H9 (cell line): ENCODE results near the gene CACNA1D. TPM values are rescaled to one million over a fixed set of nuclear protein-coding genes. Genes with fewer than 3 reads are reported as not detected.

ENCODE experiments used
- DNase-seq: peaks from one replicate; pipeline ENCODE4 v3.0.0-alpha.2; 2017
- H2AFZ ChIP-seq: one replicate; pipeline ENCODE4 v1.6.1; 2013; ENCODE audit warnings: mild to moderate bottlenecking, low read length, control low read depth, moderate library complexity
- H2AK5ac ChIP-seq: 2 replicates; pipeline ENCODE4 v1.6.1; 2013; ENCODE audit warnings: low read length, control low read depth, mixed read lengths; ENCODE audit not compliant: insufficient read length
- H2BK120ac ChIP-seq: one replicate; pipeline ENCODE4 v1.6.1; 2013; ENCODE audit warnings: low read depth, mild to moderate bottlenecking, low read length, control low read depth, inconsistent platforms; ENCODE audit not compliant: poor library complexity, severe bottlenecking
- H2BK12ac ChIP-seq: 2 replicates; pipeline ENCODE4 v1.6.1; 2013; ENCODE audit warnings: low read length, control low read depth, mixed read lengths, low read depth; ENCODE audit not compliant: insufficient read length
- H2BK15ac ChIP-seq: 2 replicates; pipeline ENCODE4 v1.6.1; 2013; ENCODE audit warnings: low read depth, low read length, control low read depth
- H2BK20ac ChIP-seq: one replicate; pipeline ENCODE4 v1.6.1; 2013; ENCODE audit warnings: low read depth, mild to moderate bottlenecking, low read length, control low read depth, inconsistent platforms; ENCODE audit not compliant: poor library complexity, severe bottlenecking
- H2BK5ac ChIP-seq: 2 replicates; pipeline ENCODE4 v1.6.1; 2013; ENCODE audit warnings: low read length, control low read depth, mixed read lengths; ENCODE audit not compliant: insufficient read length
- H3K14ac ChIP-seq: 2 replicates; pipeline ENCODE4 v1.6.1; 2013; ENCODE audit warnings: low read length, control low read depth; ENCODE audit not compliant: insufficient read depth
- H3K18ac ChIP-seq: 2 replicates; pipeline ENCODE4 v1.6.1; 2013; ENCODE audit warnings: low read depth, mild to moderate bottlenecking, mixed read lengths, low read length, control low read depth; ENCODE audit not compliant: insufficient read length
- H3K23ac ChIP-seq: 2 replicates; pipeline ENCODE4 v1.6.1; 2013; ENCODE audit warnings: low read length, control low read depth, mixed read lengths, low read depth; ENCODE audit not compliant: insufficient read length
- H3K23me2 ChIP-seq: 2 replicates; pipeline ENCODE4 v1.6.1; 2013; ENCODE audit warnings: low read depth, mild to moderate bottlenecking, mixed read lengths, low read length, control low read depth; ENCODE audit not compliant: insufficient read length, poor library complexity, severe bottlenecking
- H3K27ac ChIP-seq: 2 replicates; pipeline ENCODE4 v1.5.1; 2013; ENCODE audit warnings: low read length, control low read depth, mixed read lengths, low read depth; ENCODE audit not compliant: insufficient read length
- H3K27me3 ChIP-seq: 2 replicates; pipeline ENCODE4 v1.6.1; 2013; ENCODE audit warnings: low read length, control low read depth, inconsistent platforms; ENCODE audit not compliant: insufficient read depth
- H3K4ac ChIP-seq: 2 replicates; pipeline ENCODE4 v1.6.1; 2013; ENCODE audit warnings: low read depth, mild to moderate bottlenecking, control low read depth, inconsistent platforms, low read length, moderate library complexity
- H3K4me1 ChIP-seq: 2 replicates; pipeline ENCODE4 v1.6.1; 2013; ENCODE audit warnings: low read length, control low read depth, inconsistent platforms; ENCODE audit not compliant: insufficient read depth
- H3K4me2 ChIP-seq: 2 replicates; pipeline ENCODE4 v1.6.1; 2013; ENCODE audit warnings: low read length, control low read depth, mixed read lengths; ENCODE audit not compliant: insufficient read length, insufficient read depth
- H3K56ac ChIP-seq: 2 replicates; pipeline ENCODE4 v1.6.1; 2013; ENCODE audit warnings: low read depth, mild to moderate bottlenecking, mixed read lengths, low read length, control low read depth; ENCODE audit not compliant: insufficient read length
- H3K79me1 ChIP-seq: 2 replicates; pipeline ENCODE4 v1.6.1; 2013; ENCODE audit warnings: low read depth, mild to moderate bottlenecking, moderate library complexity, low read length, control low read depth, inconsistent platforms; ENCODE audit not compliant: insufficient read depth, poor library complexity, severe bottlenecking
- H3K79me2 ChIP-seq: 2 replicates; pipeline ENCODE4 v1.6.1; 2013; ENCODE audit warnings: low read length, control low read depth, inconsistent platforms; ENCODE audit not compliant: insufficient read depth
- H3K9ac ChIP-seq: 2 replicates; pipeline ENCODE4 v1.6.1; 2013; ENCODE audit warnings: low read length, control low read depth, mixed read lengths; ENCODE audit not compliant: insufficient read length; ENCODE audit errors: extremely low read depth
- H3K9me3 ChIP-seq: one replicate; pipeline ENCODE4 v1.6.1; 2013; ENCODE audit warnings: low read depth, low read length, inconsistent platforms; ENCODE audit not compliant: control insufficient read depth
- H3T11ph ChIP-seq: one replicate; pipeline ENCODE4 v1.6.1; 2013; ENCODE audit warnings: mild to moderate bottlenecking, low read length, control low read depth, inconsistent platforms
- H4K20me1 ChIP-seq: one replicate; pipeline ENCODE4 v1.6.1; 2013; ENCODE audit not compliant: control insufficient read depth, insufficient read length, insufficient read depth
- H4K5ac ChIP-seq: 2 replicates; pipeline ENCODE4 v1.6.1; 2013; ENCODE audit warnings: low read depth, mild to moderate bottlenecking, mixed read lengths, low read length, control low read depth; ENCODE audit not compliant: insufficient read length
- H4K8ac ChIP-seq: replicated peaks from 2 replicates; pipeline ENCODE4 v1.6.1; 2013; ENCODE audit warnings: low read length, control low read depth, mixed read lengths, low read depth; ENCODE audit not compliant: insufficient read length
- H4K91ac ChIP-seq: 2 replicates; pipeline ENCODE4 v1.6.1; 2013; ENCODE audit warnings: low read depth, mild to moderate bottlenecking, moderate library complexity, mixed read lengths, low read length, control low read depth; ENCODE audit not compliant: insufficient read length
- H3K27ac Mint-ChIP-seq, 3 experiments: 2 replicates in 2 of 3; 3 replicates in 1 of 3; pipeline ENCODE4 v1.8.0; 2020 to 2021; ENCODE audit warnings: mixed read lengths in 3 of 3, mild to moderate bottlenecking in 1 of 3, moderate library complexity in 1 of 3
- H3K27me3 Mint-ChIP-seq: 2 replicates; pipeline ENCODE4 v1.8.0; 2021; ENCODE audit warnings: low read depth, mild to moderate bottlenecking, moderate library complexity, mixed read lengths
- H3K36me3 Mint-ChIP-seq, 3 experiments: 2 replicates in 2 of 3; 3 replicates in 1 of 3; pipeline ENCODE4 v1.8.0; 2020 to 2021; ENCODE audit warnings: low read depth in 3 of 3, mixed read lengths in 3 of 3; ENCODE audit not compliant: insufficient read depth in 1 of 3
- H3K4me1 Mint-ChIP-seq, 2 experiments: 2 replicates each; pipeline ENCODE4 v1.8.0; 2020; ENCODE audit warnings: mixed read lengths in 2 of 2
- H3K4me3 Mint-ChIP-seq, 2 experiments: 2 replicates in 1 of 2; 3 replicates in 1 of 2; pipeline ENCODE4 v1.8.0; 2020 to 2021; ENCODE audit warnings: mild to moderate bottlenecking in 2 of 2, mixed read lengths in 2 of 2, moderate library complexity in 1 of 2
- H3K9me3 Mint-ChIP-seq, 2 experiments: 2 replicates in 1 of 2; 3 replicates in 1 of 2; pipeline ENCODE4 v1.8.0; 2020; ENCODE audit warnings: mild to moderate bottlenecking in 2 of 2, mixed read lengths in 2 of 2, moderate library complexity in 1 of 2
- WGBS: extraction: QIAGEN DNeasy Blood & Tissue Kit; methylation state at CpG from one replicate; pipeline ENCODE4 v1.1.7; 2013; ENCODE audit warnings: missing lambda C conversion rate, low lambda C conversion rate, mixed read lengths; ENCODE audit not compliant: insufficient read length; ENCODE audit errors: extremely low coverage; 5-methylcytosine and 5-hydroxymethylcytosine counted together
- total RNA-seq: library from RNA; stranded (reverse); gene quantifications from 2 replicates; pipeline ENCODE4 v1.2.1, GENCODE V29; 2021
- TF ChIP-seq, protein P1 (sequence below): fragments of 200-600 bp; sonication (generic); conservative IDR thresholded peaks from 3 replicates; pipeline ENCODE4 v1.8.0; 2021; ENCODE audit warnings: antibody characterized with exemption, mild to moderate bottlenecking

Gene CACNA1D
- total RNA-seq, 1 experiment from 2014 or later = 3.5 TPM

DNA sequence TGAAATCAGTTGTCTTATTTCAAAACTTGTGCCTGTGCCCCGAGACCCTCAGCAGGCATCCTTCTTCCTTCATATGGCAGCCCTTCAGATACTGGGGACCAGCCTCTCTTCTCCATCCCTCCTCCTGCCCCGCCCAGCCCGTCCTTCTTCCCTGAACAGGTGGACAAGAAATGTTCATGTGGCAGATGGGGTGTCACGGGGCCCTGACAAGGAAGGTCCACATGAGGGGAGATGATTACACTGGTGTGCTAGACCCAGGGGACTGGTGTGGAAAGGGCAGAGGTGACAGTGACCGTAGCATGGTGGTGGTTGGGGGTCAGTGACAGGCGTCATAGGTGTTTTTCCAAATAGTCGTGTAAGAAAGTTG lies 200.9 kb downstream of the CACNA1D start:
- H3K27me3 ChIP-seq = no peaks in the 10 kb centered on the region
- no peak overlapping the region for H3K4ac ChIP-seq
- no peaks in the 10 kb centered on the region for H3K79me1 ChIP-seq
- no peaks in the 10 kb centered on the region for H3K9me3 ChIP-seq
- H2BK20ac ChIP-seq = no peak overlapping the region
- H3K4me2 ChIP-seq = no peak overlapping the region
- no peak overlapping the region for H2BK15ac ChIP-seq
- peaks cover 2 to 4% of the 10 kb centered on the region in 2 experiments; a peak in 2 of 4 replicates for H3K4me1 Mint-ChIP-seq
- no peak overlapping the region for H3K9ac ChIP-seq
- peaks cover 5% of the 10 kb centered on the region for H3K27me3 Mint-ChIP-seq
- no peak overlapping the region for H2BK12ac ChIP-seq
- no peak overlapping the region for H4K5ac ChIP-seq
- H3K18ac ChIP-seq = no peak overlapping the region
- H2BK5ac ChIP-seq = no peak overlapping the region
- H3K23ac ChIP-seq = no peak overlapping the region
- H3K79me2 ChIP-seq = no peaks in the 10 kb centered on the region
- peak overlapping the region in 1 of 3 experiments; percentile 18; a peak in 1 of 7 replicates for H3K27ac Mint-ChIP-seq
- no peak overlapping the region for H4K8ac ChIP-seq
- H2AFZ ChIP-seq = no peak overlapping the region
- no peak overlapping the region for H3K4me3 Mint-ChIP-seq
- no CpG with 5 or more reads among the region's 7 CpGs for WGBS
- H3K14ac ChIP-seq = no peak overlapping the region; the same call in 1 of the 2 replicates
- no peaks in the 10 kb centered on the region for H3K23me2 ChIP-seq
- H3K56ac ChIP-seq = no peak overlapping the region
- no peak for DNase-seq
- no peak overlapping the region for H2BK120ac ChIP-seq
- H3K9me3 Mint-ChIP-seq = no peaks in the 10 kb centered on the region; a peak in 1 of 5 replicates
- H2AK5ac ChIP-seq = no peak overlapping the region
- no peak overlapping the region for H4K91ac ChIP-seq
- H3K27ac ChIP-seq = no peak overlapping the region
- H3T11ph ChIP-seq = no peak overlapping the region
- H3K36me3 Mint-ChIP-seq = no peaks in the 10 kb centered on the region
- no peaks in the 10 kb centered on the region for H4K20me1 ChIP-seq
- TF ChIP-seq, protein P1, sequence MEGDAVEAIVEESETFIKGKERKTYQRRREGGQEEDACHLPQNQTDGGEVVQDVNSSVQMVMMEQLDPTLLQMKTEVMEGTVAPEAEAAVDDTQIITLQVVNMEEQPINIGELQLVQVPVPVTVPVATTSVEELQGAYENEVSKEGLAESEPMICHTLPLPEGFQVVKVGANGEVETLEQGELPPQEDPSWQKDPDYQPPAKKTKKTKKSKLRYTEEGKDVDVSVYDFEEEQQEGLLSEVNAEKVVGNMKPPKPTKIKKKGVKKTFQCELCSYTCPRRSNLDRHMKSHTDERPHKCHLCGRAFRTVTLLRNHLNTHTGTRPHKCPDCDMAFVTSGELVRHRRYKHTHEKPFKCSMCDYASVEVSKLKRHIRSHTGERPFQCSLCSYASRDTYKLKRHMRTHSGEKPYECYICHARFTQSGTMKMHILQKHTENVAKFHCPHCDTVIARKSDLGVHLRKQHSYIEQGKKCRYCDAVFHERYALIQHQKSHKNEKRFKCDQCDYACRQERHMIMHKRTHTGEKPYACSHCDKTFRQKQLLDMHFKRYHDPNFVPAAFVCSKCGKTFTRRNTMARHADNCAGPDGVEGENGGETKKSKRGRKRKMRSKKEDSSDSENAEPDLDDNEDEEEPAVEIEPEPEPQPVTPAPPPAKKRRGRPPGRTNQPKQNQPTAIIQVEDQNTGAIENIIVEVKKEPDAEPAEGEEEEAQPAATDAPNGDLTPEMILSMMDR = no peak
- H3K4me1 ChIP-seq = no peaks in the 10 kb centered on the region
